ENCODE results near the gene CCDC6. TPM values are rescaled to one million over a fixed set of nuclear protein-coding genes. Genes with fewer than 3 reads are reported as not detected.

The CCDC6 gene
- total RNA-seq, 1 donor from 2014 or later: 41.5 TPM

- H3K4me1 Mint-ChIP-seq: peaks cover 30% of the 10 kb centered on the region
- H3K27me3 Mint-ChIP-seq (ENCODE audit: low read depth): no peaks in the 10 kb centered on the region
- DNase-seq (ENCODE audit: low read depth, low spot score): no peak
- no peak for TF ChIP-seq CTCF (conservative IDR thresholded peaks at IDR 0.05)
- peaks cover 4% of the 10 kb centered on the region for H3K9me3 Mint-ChIP-seq
- no peak overlapping the region for H3K4me3 Mint-ChIP-seq
- H3K36me3 Mint-ChIP-seq (ENCODE audit: low read depth): peaks cover 5% of the 10 kb centered on the region
- H3K27ac Mint-ChIP-seq (ENCODE audit: unreplicated experiment): no peak overlapping the region
These were observed 3.5 kb upstream of the CCDC6 start for GRCh38 chr10:59909815-59910214.

- H3K4me1 Mint-ChIP-seq: peaks cover 40% of the 10 kb centered on the region
- DNase-seq (ENCODE audit: low read depth, low spot score): no peak
- no peak for TF ChIP-seq CTCF (conservative IDR thresholded peaks at IDR 0.05)
- peak overlapping the region; percentile 95 for H3K4me3 Mint-ChIP-seq
- peaks cover 1% of the 10 kb centered on the region for H3K36me3 Mint-ChIP-seq (ENCODE audit: low read depth)
- H3K27me3 Mint-ChIP-seq (ENCODE audit: low read depth): no peaks in the 10 kb centered on the region
- H3K27ac Mint-ChIP-seq (ENCODE audit: unreplicated experiment): peak overlapping the region; percentile 57
- peaks cover 1% of the 10 kb centered on the region for H3K9me3 Mint-ChIP-seq
These were observed 2.4 kb upstream of the CCDC6 start for GRCh38 chr10:59908808-59909143.

GRCh38 chr10:59907918-59908807 lies 1.8 kb upstream of the CCDC6 start:
- Mint-ChIP-seq H3K36me3 (ENCODE audit: low read depth) (no peaks in the 10 kb centered on the region), H3K27ac (ENCODE audit: unreplicated experiment) (peak overlapping the region; percentile 57), H3K9me3 (no peaks in the 10 kb centered on the region), H3K4me1 (peaks cover 44% of the 10 kb centered on the region), H3K27me3 (ENCODE audit: low read depth) (no peaks in the 10 kb centered on the region), H3K4me3 (peak overlapping the region; percentile 95)
- DNase-seq (ENCODE audit: low read depth, low spot score): peak; percentile 27
- no peak for TF ChIP-seq CTCF (conservative IDR thresholded peaks at IDR 0.05)

- Mint-ChIP-seq H3K4me3 (peak overlapping the region; percentile 95), H3K9me3 (no peaks in the 10 kb centered on the region), H3K4me1 (peaks cover 49% of the 10 kb centered on the region), H3K27ac (ENCODE audit: unreplicated experiment) (peak overlapping the region; percentile 57), H3K27me3 (ENCODE audit: low read depth) (no peaks in the 10 kb centered on the region), H3K36me3 (ENCODE audit: low read depth) (no peaks in the 10 kb centered on the region)
- no peak for TF ChIP-seq CTCF (conservative IDR thresholded peaks at IDR 0.05)
- DNase-seq (ENCODE audit: low read depth, low spot score): no peak
These were observed 1.2 kb upstream of the CCDC6 start for GRCh38 chr10:59907537-59907917.

DNA sequence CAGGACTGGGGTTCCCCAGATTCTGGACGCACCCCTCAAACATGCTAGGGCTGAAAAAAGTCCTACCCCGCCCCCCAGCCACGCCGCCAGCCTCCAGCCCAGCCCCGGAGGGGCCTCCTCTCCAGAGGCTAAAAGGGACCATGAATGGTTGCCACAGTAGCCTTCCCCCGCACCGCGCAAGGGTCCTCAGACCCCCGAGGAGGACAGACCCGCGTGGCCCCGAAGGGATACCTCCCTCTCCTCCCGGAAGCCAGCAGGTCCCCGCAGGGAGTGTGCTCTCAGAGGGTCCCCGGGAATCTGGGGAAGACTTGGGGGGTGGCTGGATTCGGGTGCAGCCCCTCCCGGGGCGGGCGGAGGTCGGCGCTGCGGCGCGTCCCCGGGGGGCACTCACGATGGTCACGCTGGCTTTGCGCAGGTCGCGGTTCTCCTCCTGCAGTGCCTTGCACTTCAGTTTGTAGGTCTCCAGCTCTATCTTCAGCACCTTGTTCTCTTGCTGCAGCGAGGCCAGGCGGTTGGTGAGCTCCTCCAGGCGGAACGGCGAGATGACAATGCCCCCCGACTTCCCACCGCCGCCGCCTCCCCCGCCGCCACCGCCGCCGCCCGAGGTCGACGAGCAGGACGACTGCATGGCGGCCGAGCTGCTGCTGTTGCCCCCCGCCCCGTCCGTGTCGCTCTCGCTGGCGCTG lies 482 bp downstream of the CCDC6 start:
- Mint-ChIP-seq H3K27ac (ENCODE audit: unreplicated experiment) (peak overlapping the region; percentile 93), H3K4me1 (peaks cover 55% of the 10 kb centered on the region), H3K4me3 (peak overlapping the region; percentile 95), H3K36me3 (ENCODE audit: low read depth) (no peaks in the 10 kb centered on the region), H3K27me3 (ENCODE audit: low read depth) (no peaks in the 10 kb centered on the region), H3K9me3 (no peaks in the 10 kb centered on the region)
- peak; percentile 4 for DNase-seq (ENCODE audit: low read depth, low spot score)
- no peak for TF ChIP-seq CTCF (conservative IDR thresholded peaks at IDR 0.05)
